OCI-LY1 (cell line): ENCODE data around the gene UHMK1.
A peak's percentile ranks its signal among the peaks of the same experiment; 100 is the strongest.
"Not testable (repeated sequence)": the region's sequence is repeated elsewhere in the genome, so short reads cannot be mapped to it uniquely, and the experiment has no call there.

Experiments
- H2AFZ ChIP-seq: fragments of 200-600 bp; sonication (generic), shearing (Covaris generic); 2 replicates; pipeline ENCODE4 v1.6.0; 2014; ENCODE audit warnings: antibody characterized with exemption, mild to moderate bottlenecking, low read length
- H3F3A ChIP-seq: fragments of 200-600 bp; sonication (generic), shearing (Covaris generic); 2 replicates; pipeline ENCODE4 v1.6.0; 2014; ENCODE audit warnings: mild to moderate bottlenecking, antibody characterized with exemption, low read length, moderate library complexity; ENCODE audit not compliant: insufficient read depth
- H3K27ac ChIP-seq: fragments of 200-600 bp; sonication (generic); 2 replicates; pipeline ENCODE4 v1.5.1; 2014; ENCODE audit warnings: low read length, mixed run types, mild to moderate bottlenecking, low read depth; ENCODE audit not compliant: poor library complexity, severe bottlenecking
- H3K27me3 ChIP-seq: fragments of 200-600 bp; sonication (generic); 2 replicates; pipeline ENCODE4 v1.6.0; 2014; ENCODE audit warnings: antibody characterized with exemption, mild to moderate bottlenecking, low read length, moderate library complexity; ENCODE audit not compliant: insufficient read depth
- H3K36me3 ChIP-seq: fragments of 200-600 bp; sonication (generic); 2 replicates; pipeline ENCODE4 v1.6.1; 2014; ENCODE audit warnings: mild to moderate bottlenecking, antibody characterized with exemption, low read length, moderate library complexity, mixed read lengths; ENCODE audit not compliant: insufficient read depth
- H3K4me1 ChIP-seq: fragments of 200-600 bp; sonication (generic); 2 replicates; pipeline ENCODE4 v1.5.1; 2014; ENCODE audit warnings: mild to moderate bottlenecking, low read length, moderate library complexity; ENCODE audit not compliant: insufficient read depth, severe bottlenecking
- H3K4me2 ChIP-seq: fragments of 200-600 bp; sonication (generic), shearing (Covaris generic); 2 replicates; pipeline ENCODE4 v1.6.1; 2014; ENCODE audit warnings: low read length
- H3K4me3 ChIP-seq: fragments of 200-600 bp; sonication (generic); 2 replicates; pipeline ENCODE4 v1.5.1; 2014; ENCODE audit warnings: low read length, low read depth, mild to moderate bottlenecking, mixed read lengths; ENCODE audit not compliant: poor library complexity, severe bottlenecking
- H3K79me2 ChIP-seq: fragments of 200-600 bp; shearing (Covaris generic); 2 replicates; pipeline ENCODE4 v1.6.1; 2016; ENCODE audit warnings: mixed run types, low read length, mixed read lengths; ENCODE audit not compliant: insufficient read depth
- H3K9ac ChIP-seq: fragments of 200-600 bp; sonication (generic), shearing (Covaris generic); 2 replicates; pipeline ENCODE4 v1.6.1; 2014; ENCODE audit warnings: mild to moderate bottlenecking, low read length, mixed read lengths
- H3K9me2 ChIP-seq: fragments of 200-600 bp; sonication (generic), shearing (Covaris generic); 2 replicates; pipeline ENCODE4 v1.6.1; 2014; ENCODE audit warnings: low read depth, mild to moderate bottlenecking, low read length, mixed read lengths
- H3K9me3 ChIP-seq: fragments of 200-600 bp; shearing (Covaris generic); 2 replicates; pipeline ENCODE4 v1.6.1; 2014; ENCODE audit warnings: low read length, mixed read lengths
- H4K20me1 ChIP-seq: fragments of 200-600 bp; sonication (generic), shearing (Covaris generic); 2 replicates; pipeline ENCODE4 v1.6.0; 2016; ENCODE audit warnings: mild to moderate bottlenecking, low read length; ENCODE audit not compliant: insufficient read depth
- CTCF ChIP-seq: fragments of 200-600 bp; sonication (generic), shearing (Covaris generic); IDR thresholded peaks from 2 replicates; pipeline ENCODE4 v1.5.1; 2017; ENCODE audit warnings: mild to moderate bottlenecking, antibody characterized with exemption, low read length, moderate library complexity, mixed read lengths
- EZH2 ChIP-seq: fragments of 200-600 bp; sonication (generic), shearing (Covaris generic); IDR thresholded peaks from 2 replicates; pipeline ENCODE4 v1.8.0; 2017; ENCODE audit warnings: borderline replicate concordance, mixed run types, mild to moderate bottlenecking, antibody characterized with exemption, low read length, moderate library complexity, mixed read lengths

The UHMK1 gene

GRCh38 chr1:162497723-162498495 is at the start of gene UHMK1:
Gene UHMK1 (plus strand): TSS chr1:162497818. CDS start chr1:162498001, 183 bp downstream.
- H3K36me3 ChIP-seq, result peaks cover 30% of the 10 kb centered on the region
- H4K20me1 ChIP-seq, result no peaks in the 10 kb centered on the region
- H3K9me3 ChIP-seq, result no peaks in the 10 kb centered on the region
- peaks cover 22% of the 10 kb centered on the region for H3K79me2 ChIP-seq
- peak within 1 kb of the TSS; percentile 89 for H3K4me2 ChIP-seq
- TF ChIP-seq CTCF (no peak), EZH2 (no peak)
- peak within 1 kb of the TSS; percentile 99 for H2AFZ ChIP-seq
- peak within 1 kb of the TSS; percentile 94 for H3K4me3 ChIP-seq
- H3F3A ChIP-seq, result no peaks in the 10 kb centered on the region
- peak within 1 kb of the TSS; percentile 90 for H3K9ac ChIP-seq
- H3K4me1 ChIP-seq, result peaks cover 24% of the 10 kb centered on the region
- H3K27ac ChIP-seq, result peak within 1 kb of the TSS; percentile 76
- H3K9me2 ChIP-seq, result no peaks in the 10 kb centered on the region
- no peaks in the 10 kb centered on the region for H3K27me3 ChIP-seq

- H3K4me3 ChIP-seq, H3K9ac ChIP-seq, H3K9me3 ChIP-seq, H3K36me3 ChIP-seq, H3K27ac ChIP-seq, H3F3A ChIP-seq, H3K27me3 ChIP-seq, H3K4me1 ChIP-seq, H3K9me2 ChIP-seq, H4K20me1 ChIP-seq, H2AFZ ChIP-seq, H3K4me2 ChIP-seq, H3K79me2 ChIP-seq: not testable (repeated sequence)
Measured at GRCh38 chr1:162454361-162454760, 43.3 kb upstream of the UHMK1 start.

GRCh38 chr1:162456323-162456722 is 41.3 kb upstream of the UHMK1 start:
- no peaks in the 10 kb centered on the region for H3F3A ChIP-seq
- TF ChIP-seq CTCF (no peak), EZH2 (no peak)
- H3K36me3 ChIP-seq, result no peaks in the 10 kb centered on the region
- H4K20me1 ChIP-seq, result no peaks in the 10 kb centered on the region
- no peaks in the 10 kb centered on the region for H3K4me1 ChIP-seq
- no peak overlapping the region for H2AFZ ChIP-seq
- no peak overlapping the region for H3K4me3 ChIP-seq
- H3K27ac ChIP-seq, result no peak overlapping the region
- no peaks in the 10 kb centered on the region for H3K79me2 ChIP-seq
- H3K9ac ChIP-seq, result no peak overlapping the region
- no peaks in the 10 kb centered on the region for H3K9me3 ChIP-seq
- no peaks in the 10 kb centered on the region for H3K27me3 ChIP-seq
- H3K9me2 ChIP-seq, result no peaks in the 10 kb centered on the region
- H3K4me2 ChIP-seq, result no peak overlapping the region

- Histone ChIP-seq H3K4me2 (no peak overlapping the region), H3K4me3 (no peak overlapping the region), H3K36me3 (no peaks in the 10 kb centered on the region), H4K20me1 (no peaks in the 10 kb centered on the region), H3K27me3 (no peaks in the 10 kb centered on the region), H3K4me1 (no peaks in the 10 kb centered on the region), H3K27ac (no peak overlapping the region), H2AFZ (no peak overlapping the region), H3K9me3 (no peaks in the 10 kb centered on the region), H3K9me2 (no peaks in the 10 kb centered on the region), H3K9ac (no peak overlapping the region), H3F3A (no peaks in the 10 kb centered on the region), H3K79me2 (no peaks in the 10 kb centered on the region)
- no peak for TF ChIP-seq EZH2
- no peak for TF ChIP-seq CTCF
Measured at GRCh38 chr1:162458236-162458635, 39.4 kb upstream of the UHMK1 start.

- not testable (repeated sequence) for H4K20me1 ChIP-seq, H3K4me2 ChIP-seq, H3K9ac ChIP-seq, H3K36me3 ChIP-seq, H3K9me3 ChIP-seq, H3K79me2 ChIP-seq, H3K27ac ChIP-seq, H2AFZ ChIP-seq, H3F3A ChIP-seq, H3K27me3 ChIP-seq, H3K4me1 ChIP-seq, H3K9me2 ChIP-seq, H3K4me3 ChIP-seq
Measured at GRCh38 chr1:162462425-162462824, 35.2 kb upstream of the UHMK1 start.
